HG03095 (cell line): Measurements from ENCODE around the gene TRDN.
"Not testable (repeated sequence)": the region's sequence is repeated elsewhere in the genome, so short reads cannot be mapped to it uniquely, and the experiment has no call there.

Source experiments
- ATAC-seq: cut with Tn5 transposase; IDR thresholded peaks from one replicate; pipeline ENCODE4 v1.9.1; 2021; ENCODE audit warnings: moderate library complexity; ENCODE audit not compliant: unreplicated experiment

Gene TRDN

GRCh38 chr6:123509112-123509511, 127.6 kb downstream of the TRDN start:
- ATAC-seq = no peak

DNA sequence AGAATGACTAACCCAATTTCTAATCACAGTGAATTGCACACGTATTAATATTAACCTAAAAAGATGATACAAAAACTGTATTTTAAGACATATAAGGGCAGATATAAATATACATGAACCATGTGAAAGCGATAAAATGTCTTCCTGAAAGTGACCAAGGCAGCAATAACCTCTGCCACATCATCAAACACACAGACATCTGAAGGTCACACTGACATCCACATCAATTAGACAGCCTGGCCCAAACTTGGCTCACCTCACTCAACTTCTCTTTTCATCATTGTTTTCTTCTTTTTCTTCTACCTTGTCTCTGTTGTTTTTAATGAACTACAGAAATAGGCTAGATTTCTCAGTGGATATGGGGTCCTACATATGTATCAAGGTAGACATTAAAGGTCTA, 128.5 kb downstream of the TRDN start:
- ATAC-seq = no peak

DNA sequence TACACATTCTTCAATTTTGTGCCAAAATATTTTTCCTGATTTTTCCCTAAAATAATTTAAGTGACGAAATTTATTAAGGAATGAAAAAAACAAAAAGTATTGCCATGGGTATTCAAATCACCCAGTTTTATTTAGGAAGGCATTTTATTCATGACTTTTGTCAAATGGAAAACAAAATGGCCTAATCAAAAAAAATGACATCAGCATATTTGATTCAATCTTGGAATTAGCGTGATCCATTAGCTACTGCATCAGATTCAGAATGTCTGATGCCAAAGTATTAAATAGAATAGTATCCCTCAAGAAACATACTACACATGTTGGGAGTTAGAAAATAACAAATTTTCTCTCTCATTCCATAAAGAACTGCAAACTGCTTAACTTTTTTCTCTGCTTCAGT, 129.2 kb downstream of the TRDN start:
- no peak for ATAC-seq

DNA sequence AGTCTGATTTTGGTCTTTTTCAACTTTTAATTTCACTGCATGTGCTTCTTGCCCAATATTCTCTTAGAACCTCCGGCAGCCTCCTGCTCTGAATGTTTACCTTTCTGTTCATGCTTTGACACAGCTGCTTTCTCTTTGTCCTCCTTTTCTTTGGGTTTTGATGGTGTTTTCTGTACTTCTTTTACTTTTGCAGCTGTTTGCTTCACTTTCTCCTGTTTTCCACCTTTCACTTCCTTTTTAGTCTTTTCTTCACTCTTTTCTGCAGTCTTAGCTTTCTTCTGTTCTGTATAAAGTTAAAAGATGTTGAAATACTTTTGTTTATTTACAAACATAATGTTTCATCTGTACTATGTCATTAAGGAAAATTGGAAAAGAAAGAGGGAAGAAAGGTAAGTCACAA, 133.1 kb downstream of the TRDN start:
- ATAC-seq = no peak

DNA sequence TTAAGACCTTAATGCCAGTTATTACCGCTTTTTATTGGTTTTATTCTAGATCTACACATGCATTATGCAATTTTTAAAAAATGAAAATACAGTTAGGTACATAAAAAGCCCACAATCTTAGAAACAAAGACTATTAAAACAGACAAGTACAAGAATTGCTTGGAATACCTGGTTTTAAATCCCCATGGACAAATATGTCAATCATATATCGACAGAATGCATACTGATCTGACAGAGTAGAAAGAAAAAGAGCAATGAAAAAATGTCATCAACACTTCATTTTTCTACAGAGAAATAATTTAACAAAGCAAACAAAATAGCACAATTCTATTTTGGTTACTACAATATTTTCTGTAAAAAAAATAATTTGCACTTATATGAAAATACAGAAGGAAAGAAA, 139.7 kb downstream of the TRDN start:
- ATAC-seq = no peak

- ATAC-seq = no peak
Measured at GRCh38 chr6:123489589-123489988, 147.2 kb downstream of the TRDN start.

DNA sequence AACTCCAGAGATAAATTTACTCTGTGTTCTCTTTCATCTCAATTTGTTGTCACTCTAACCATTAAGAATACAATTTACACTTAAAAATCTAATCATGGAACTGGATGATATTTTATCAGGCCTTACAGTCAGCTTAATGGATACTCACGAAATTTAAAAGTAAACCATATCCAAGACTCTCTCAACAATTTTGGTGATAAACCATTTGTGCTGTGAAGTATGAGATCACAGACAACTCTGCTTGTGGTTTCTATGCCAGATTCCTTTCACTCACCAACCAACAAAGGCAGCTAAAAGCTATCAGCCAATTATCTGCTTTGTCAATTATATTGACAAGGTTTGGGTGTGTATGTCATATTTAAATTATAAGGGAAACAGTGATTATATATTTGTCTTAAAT, 155.8 kb downstream of the TRDN start:
- no peak for ATAC-seq

DNA sequence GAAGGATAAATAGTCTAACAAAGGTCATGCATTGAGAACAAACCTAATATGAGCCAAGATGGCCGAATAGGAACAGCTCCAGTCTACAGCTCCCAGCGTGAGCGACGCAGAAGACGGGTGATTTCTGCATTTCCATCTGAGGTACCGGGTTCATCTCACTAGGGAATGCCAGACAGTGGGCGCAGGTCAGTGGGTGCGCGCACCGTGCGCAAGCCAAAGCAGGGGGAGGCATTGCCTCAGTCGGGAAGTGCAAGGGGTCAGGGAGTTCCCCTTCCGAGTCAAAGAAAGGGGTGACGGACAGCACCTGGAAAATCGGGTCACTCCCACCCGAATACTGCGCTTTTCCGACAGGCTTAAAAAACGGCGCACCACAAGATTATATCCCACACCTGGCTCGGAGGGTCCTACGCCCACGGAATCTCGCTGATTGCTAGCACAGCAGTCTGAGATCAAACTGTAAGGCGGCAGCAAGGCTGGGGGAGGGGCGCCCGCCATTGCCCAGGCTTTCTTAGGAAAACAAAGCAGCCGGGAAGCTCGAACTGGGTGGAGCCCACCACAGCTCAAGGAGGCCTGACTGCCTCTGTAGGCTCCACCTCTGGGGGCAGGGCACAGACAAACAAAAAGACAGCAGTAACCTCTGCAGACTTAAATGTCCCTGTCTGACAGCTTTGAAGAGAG, 164.6 kb downstream of the TRDN start:
- not testable (repeated sequence) for ATAC-seq

DNA sequence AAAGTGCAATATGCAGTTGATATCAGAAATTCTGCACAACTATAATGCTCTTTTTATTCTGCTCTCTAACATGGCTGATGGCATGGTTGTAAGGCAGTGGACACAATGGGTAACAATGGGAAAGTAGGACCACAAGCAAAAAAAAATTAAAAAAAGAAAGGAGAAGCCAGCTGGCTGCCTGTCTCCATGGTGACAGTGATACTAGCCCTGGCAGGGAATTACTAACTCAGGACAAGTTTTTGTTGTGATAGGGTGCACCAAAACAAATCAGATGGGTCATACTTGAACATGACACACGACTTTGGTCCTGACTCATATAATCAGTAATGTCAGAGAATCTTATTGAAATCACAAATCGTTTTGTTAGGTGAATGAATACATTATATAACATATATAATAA, 169.4 kb downstream of the TRDN start:
- ATAC-seq = no peak

DNA sequence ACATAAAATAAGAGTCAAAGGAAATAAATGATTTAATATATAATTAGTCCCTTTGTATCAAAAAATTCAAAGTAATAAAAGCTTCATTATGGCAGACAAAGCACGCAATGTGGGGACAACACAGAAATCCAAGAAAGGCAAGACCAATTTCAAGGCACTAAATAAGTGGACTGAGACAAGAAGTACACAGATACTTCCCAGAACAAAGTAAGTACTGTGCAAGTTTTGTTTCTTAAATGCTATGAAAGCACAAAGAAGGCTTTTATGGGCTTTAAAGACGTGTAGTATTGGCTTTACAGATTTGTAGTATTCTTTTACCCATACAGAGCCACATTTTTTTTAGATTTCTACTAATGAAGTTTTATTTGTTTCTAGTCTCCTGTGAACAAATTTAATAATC, 174.6 kb downstream of the TRDN start:
- no peak for ATAC-seq

GRCh38 chr6:123458218-123458617, 178.5 kb downstream of the TRDN start:
- no peak for ATAC-seq

GRCh38 chr6:123456836-123457235, 179.9 kb downstream of the TRDN start:
- ATAC-seq = no peak

- ATAC-seq = no peak
Measured at GRCh38 chr6:123454448-123454847, 182.3 kb downstream of the TRDN start.

GRCh38 chr6:123453071-123453470, 183.7 kb downstream of the TRDN start:
- not testable (repeated sequence) for ATAC-seq

GRCh38 chr6:123448306-123448884, 188.4 kb downstream of the TRDN start:
- no peak for ATAC-seq

GRCh38 chr6:123447315-123447937, 189.3 kb downstream of the TRDN start:
- no peak for ATAC-seq

DNA sequence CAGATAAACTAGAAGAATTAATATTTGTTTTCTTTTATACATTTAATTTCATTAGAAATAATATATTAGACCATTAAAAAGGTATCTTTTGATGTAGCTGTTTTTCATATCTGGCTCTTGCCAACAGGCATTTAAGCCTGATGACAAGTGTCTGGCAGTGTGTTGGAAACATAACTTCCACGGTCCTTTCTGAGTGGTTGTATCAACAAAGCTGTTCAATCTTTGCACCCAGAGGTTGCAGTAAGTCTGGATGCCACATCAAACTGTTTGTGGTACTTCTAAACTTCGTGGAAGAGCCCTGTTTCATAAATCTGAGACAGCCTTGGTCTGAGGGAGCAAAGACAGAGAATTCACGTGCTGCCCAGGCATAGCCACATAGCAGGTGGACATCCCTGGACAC, 197.4 kb downstream of the TRDN start:
- ATAC-seq = no peak

DNA sequence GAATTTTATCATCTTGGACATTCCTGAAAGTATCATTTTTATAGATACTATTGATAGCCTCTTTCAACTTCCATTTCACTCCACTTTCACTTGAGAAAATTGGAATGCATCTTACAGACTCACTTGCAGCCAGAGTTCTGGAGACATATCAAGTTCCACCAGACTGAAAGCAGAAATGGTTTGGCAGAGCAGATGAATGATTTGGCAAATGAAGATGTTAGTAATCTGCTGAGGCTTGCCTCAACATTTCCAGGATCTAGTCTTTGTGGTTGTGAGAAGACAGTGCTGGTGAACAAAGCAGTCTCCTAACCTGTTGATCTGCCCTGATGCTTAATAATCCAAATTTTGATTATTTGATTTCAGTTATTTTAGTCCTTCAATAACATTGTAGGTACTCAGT, 202.6 kb downstream of the TRDN start:
- no peak for ATAC-seq

- ATAC-seq = no peak
Measured at GRCh38 chr6:123430970-123431369, 205.8 kb downstream of the TRDN start.

DNA sequence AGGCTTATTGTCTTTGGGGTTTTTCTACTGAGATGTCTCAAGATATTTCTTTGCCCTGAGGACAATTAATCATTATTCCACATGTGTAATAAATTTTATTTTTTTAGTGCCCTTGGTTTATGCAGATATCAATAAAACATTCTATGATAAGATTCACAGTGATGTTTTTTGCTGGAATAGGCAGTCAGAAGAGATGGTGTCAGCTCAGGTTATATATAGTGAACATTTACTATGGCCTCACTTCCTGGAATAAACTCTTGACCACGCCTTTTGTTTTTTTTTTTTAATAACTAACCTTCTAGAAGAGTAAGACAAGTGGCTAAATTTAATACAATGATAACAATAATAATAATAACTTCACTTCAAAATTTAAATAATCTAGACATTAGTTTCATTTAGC, 209.7 kb downstream of the TRDN start:
- no peak for ATAC-seq

DNA sequence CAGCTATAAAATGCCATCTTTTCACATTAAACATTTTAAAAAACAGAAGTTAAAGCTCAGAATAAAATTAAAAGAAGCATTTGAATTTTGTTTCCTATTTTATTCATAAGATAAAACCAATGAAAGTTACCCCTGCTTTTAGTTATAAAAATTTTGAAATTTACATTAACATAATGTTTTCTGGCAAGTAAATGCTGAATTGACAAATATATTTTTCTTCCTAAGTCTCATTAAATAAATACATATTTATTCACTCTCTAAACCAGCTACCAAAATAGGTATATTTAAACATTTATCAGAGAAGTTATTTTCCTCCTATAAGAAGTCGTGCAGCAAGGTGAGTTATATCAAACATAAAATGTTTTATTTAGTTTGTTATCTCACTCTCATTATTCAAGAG, 213.6 kb downstream of the TRDN start:
- ATAC-seq = no peak

DNA sequence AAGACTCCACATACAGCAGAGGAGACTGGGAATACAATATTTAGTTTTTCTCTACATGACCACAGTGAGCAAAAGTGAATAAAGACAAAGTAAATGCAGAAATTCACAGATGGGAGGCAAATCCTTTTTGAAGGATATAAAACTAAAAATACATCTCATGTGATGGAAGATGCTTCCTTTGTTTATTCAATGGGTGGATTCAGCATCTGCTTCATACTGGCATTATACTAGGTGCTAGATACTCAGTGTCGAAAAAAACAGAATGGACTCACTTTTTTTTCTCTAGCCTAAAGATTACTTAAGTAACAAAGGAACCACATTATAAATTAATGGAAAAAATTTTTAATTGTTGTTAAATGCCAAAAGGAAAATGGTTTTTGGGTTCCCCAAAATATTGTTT, 216.2 kb downstream of the TRDN start:
- no peak for ATAC-seq

- no peak for ATAC-seq
Measured at GRCh38 chr6:123418071-123418470, 218.7 kb downstream of the TRDN start.
